ENCODE measurements around the gene SH3D21.

- TF ChIP-seq CTCF (IDR thresholded peaks at IDR 0.05) (no peak), POLR2A (IDR thresholded peaks at IDR 0.05) (no peak)
These were observed 32.0 kb upstream of the SH3D21 start for GRCh38 chr1:36274201-36274600.

All from thyroid gland (tissue), 4 donors.